ENCODE data around the gene IFT43.

Gene IFT43

GRCh38 chr14:75983019-75983358 is 2.6 kb upstream of the IFT43 start:
- no peaks in the 10 kb centered on the region for H3K9me3 Mint-ChIP-seq
- DNase-seq (ENCODE audit: low spot score in 2 of 2) (no peak), ATAC-seq (replicated peaks; ENCODE audit: extremely low read depth, poor library complexity, severe bottlenecking) (no peak)
- H3K4me3 Mint-ChIP-seq, result peak overlapping the region; percentile 73
- H3K27me3 Mint-ChIP-seq, result no peaks in the 10 kb centered on the region
- peaks cover 55% of the 10 kb centered on the region for H3K4me1 Mint-ChIP-seq
- H3K27ac Mint-ChIP-seq (ENCODE audit: low read depth), result peak overlapping the region; percentile 65
- peaks cover 13% of the 10 kb centered on the region for H3K36me3 Mint-ChIP-seq (ENCODE audit: insufficient read depth)

GRCh38 chr14:75984674-75985073 is 889 bp upstream of the IFT43 start:
- Mint-ChIP-seq H3K4me3 (no peak overlapping the region), H3K36me3 (ENCODE audit: insufficient read depth) (peaks cover 13% of the 10 kb centered on the region), H3K4me1 (peaks cover 38% of the 10 kb centered on the region), H3K9me3 (no peaks in the 10 kb centered on the region), H3K27ac (ENCODE audit: low read depth) (no peak overlapping the region), H3K27me3 (no peaks in the 10 kb centered on the region)
- DNase-seq (ENCODE audit: low spot score in 2 of 2) (no peak), ATAC-seq (replicated peaks; ENCODE audit: extremely low read depth, poor library complexity, severe bottlenecking) (no peak)

GRCh38 chr14:75986439-75986765 is 839 bp downstream of the IFT43 start:
- Mint-ChIP-seq H3K27ac (ENCODE audit: low read depth) (peak overlapping the region; percentile 87), H3K36me3 (ENCODE audit: insufficient read depth) (peaks cover 13% of the 10 kb centered on the region), H3K4me3 (peak overlapping the region; percentile 89), H3K27me3 (no peaks in the 10 kb centered on the region), H3K4me1 (peaks cover 24% of the 10 kb centered on the region), H3K9me3 (no peaks in the 10 kb centered on the region)
- ATAC-seq (replicated peaks; ENCODE audit: extremely low read depth, poor library complexity, severe bottlenecking) (no peak), DNase-seq (ENCODE audit: low spot score in 2 of 2) (no peak)

GRCh38 chr14:75987201-75987970 is 1.8 kb downstream of the IFT43 start:
- H3K4me1 Mint-ChIP-seq, result peaks cover 17% of the 10 kb centered on the region

GRCh38 chr14:75989134-75989533 is 3.6 kb downstream of the IFT43 start:
- Mint-ChIP-seq H3K4me1 (peaks cover 17% of the 10 kb centered on the region), H3K4me3 (no peak overlapping the region), H3K27me3 (no peaks in the 10 kb centered on the region), H3K36me3 (ENCODE audit: insufficient read depth) (peaks cover 7% of the 10 kb centered on the region), H3K27ac (ENCODE audit: low read depth) (no peak overlapping the region), H3K9me3 (no peaks in the 10 kb centered on the region)
- no peak for ATAC-seq (replicated peaks; ENCODE audit: extremely low read depth, poor library complexity, severe bottlenecking)
- no peak for DNase-seq (ENCODE audit: low spot score in 2 of 2)

More at GRCh38 chr14:75987201-75987970, 1.8 kb downstream of the IFT43 start:
- H3K9me3 Mint-ChIP-seq, result no peaks in the 10 kb centered on the region
- no peak overlapping the region for H3K27ac Mint-ChIP-seq (ENCODE audit: low read depth)
- no peak for ATAC-seq (replicated peaks; ENCODE audit: extremely low read depth, poor library complexity, severe bottlenecking)
- DNase-seq (ENCODE audit: low spot score in 2 of 2), result no peak
- peaks cover 11% of the 10 kb centered on the region for H3K36me3 Mint-ChIP-seq (ENCODE audit: insufficient read depth)
- H3K4me3 Mint-ChIP-seq, result peak overlapping the region; percentile 89
- no peaks in the 10 kb centered on the region for H3K27me3 Mint-ChIP-seq

GRCh38 chr14:75990297-75990696 is 4.7 kb downstream of the IFT43 start:
- ATAC-seq (replicated peaks; ENCODE audit: extremely low read depth, poor library complexity, severe bottlenecking), result no peak
- DNase-seq (ENCODE audit: low spot score in 2 of 2), result no peak
- no peak overlapping the region for H3K27ac Mint-ChIP-seq (ENCODE audit: low read depth)
- peaks cover 16% of the 10 kb centered on the region for H3K4me1 Mint-ChIP-seq
- H3K36me3 Mint-ChIP-seq (ENCODE audit: insufficient read depth), result peaks cover 7% of the 10 kb centered on the region
- H3K9me3 Mint-ChIP-seq, result no peaks in the 10 kb centered on the region
- no peaks in the 10 kb centered on the region for H3K27me3 Mint-ChIP-seq
- H3K4me3 Mint-ChIP-seq, result no peak overlapping the region

- no peak for ATAC-seq (replicated peaks; ENCODE audit: extremely low read depth, poor library complexity, severe bottlenecking)
- no peaks in the 10 kb centered on the region for H3K9me3 Mint-ChIP-seq
- DNase-seq (ENCODE audit: low spot score in 2 of 2), result no peak
- no peak overlapping the region for H3K27ac Mint-ChIP-seq (ENCODE audit: low read depth)
- H3K36me3 Mint-ChIP-seq (ENCODE audit: insufficient read depth), result no peaks in the 10 kb centered on the region
- no peak overlapping the region for H3K4me3 Mint-ChIP-seq
- H3K4me1 Mint-ChIP-seq, result peaks cover 1% of the 10 kb centered on the region
- H3K27me3 Mint-ChIP-seq, result no peaks in the 10 kb centered on the region
Observed at GRCh38 chr14:75991753-75992152, 6.2 kb downstream of the IFT43 start.

- no peaks in the 10 kb centered on the region for H3K9me3 Mint-ChIP-seq
- H3K36me3 Mint-ChIP-seq (ENCODE audit: insufficient read depth), result peaks cover 4% of the 10 kb centered on the region
- no peaks in the 10 kb centered on the region for H3K27me3 Mint-ChIP-seq
- DNase-seq (ENCODE audit: low spot score in 2 of 2) (no peak), ATAC-seq (replicated peaks; ENCODE audit: extremely low read depth, poor library complexity, severe bottlenecking) (no peak)
- H3K27ac Mint-ChIP-seq (ENCODE audit: low read depth), result no peak overlapping the region
- no peak overlapping the region for H3K4me3 Mint-ChIP-seq
- H3K4me1 Mint-ChIP-seq, result no peaks in the 10 kb centered on the region
Observed at GRCh38 chr14:75993567-75994041, 8.0 kb downstream of the IFT43 start.

GRCh38 chr14:75995372-75996041 is 9.9 kb downstream of the IFT43 start:
- no peaks in the 10 kb centered on the region for H3K9me3 Mint-ChIP-seq
- no peaks in the 10 kb centered on the region for H3K27me3 Mint-ChIP-seq
- H3K36me3 Mint-ChIP-seq (ENCODE audit: insufficient read depth), result peaks cover 6% of the 10 kb centered on the region
- H3K4me1 Mint-ChIP-seq, result no peaks in the 10 kb centered on the region
- DNase-seq (ENCODE audit: low spot score in 2 of 2) (no peak), ATAC-seq (replicated peaks; ENCODE audit: extremely low read depth, poor library complexity, severe bottlenecking) (no peak)
- H3K27ac Mint-ChIP-seq (ENCODE audit: low read depth), result no peak overlapping the region
- no peak overlapping the region for H3K4me3 Mint-ChIP-seq

- Mint-ChIP-seq H3K27me3 (no peaks in the 10 kb centered on the region), H3K4me3 (no peak overlapping the region), H3K9me3 (no peaks in the 10 kb centered on the region), H3K27ac (ENCODE audit: low read depth) (no peak overlapping the region), H3K4me1 (no peaks in the 10 kb centered on the region), H3K36me3 (ENCODE audit: insufficient read depth) (peaks cover 6% of the 10 kb centered on the region)
- DNase-seq (ENCODE audit: low spot score in 2 of 2), result no peak
- no peak for ATAC-seq (replicated peaks; ENCODE audit: extremely low read depth, poor library complexity, severe bottlenecking)
Observed at GRCh38 chr14:75996488-75996887, 10.9 kb downstream of the IFT43 start.

- H3K4me1 Mint-ChIP-seq, result no peaks in the 10 kb centered on the region
- DNase-seq (ENCODE audit: low spot score in 2 of 2) (no peak), ATAC-seq (replicated peaks; ENCODE audit: extremely low read depth, poor library complexity, severe bottlenecking) (no peak)
- H3K36me3 Mint-ChIP-seq (ENCODE audit: insufficient read depth), result peaks cover 8% of the 10 kb centered on the region
- H3K27ac Mint-ChIP-seq (ENCODE audit: low read depth), result no peak overlapping the region
- H3K4me3 Mint-ChIP-seq, result no peak overlapping the region
- peaks cover 7% of the 10 kb centered on the region for H3K9me3 Mint-ChIP-seq
- H3K27me3 Mint-ChIP-seq, result no peaks in the 10 kb centered on the region
Observed at GRCh38 chr14:75999511-76000190, 14.1 kb downstream of the IFT43 start.

- H3K4me3 Mint-ChIP-seq, result no peak overlapping the region
- H3K27ac Mint-ChIP-seq (ENCODE audit: low read depth), result no peak overlapping the region
- peaks cover 11% of the 10 kb centered on the region for H3K9me3 Mint-ChIP-seq
- H3K4me1 Mint-ChIP-seq, result no peaks in the 10 kb centered on the region
- DNase-seq (ENCODE audit: low spot score in 2 of 2), result no peak
- H3K27me3 Mint-ChIP-seq, result no peaks in the 10 kb centered on the region
- ATAC-seq (replicated peaks; ENCODE audit: extremely low read depth, poor library complexity, severe bottlenecking), result no peak
- H3K36me3 Mint-ChIP-seq (ENCODE audit: insufficient read depth), result peaks cover 9% of the 10 kb centered on the region
Observed at GRCh38 chr14:76002383-76002782, 16.8 kb downstream of the IFT43 start.

- Mint-ChIP-seq H3K36me3 (ENCODE audit: insufficient read depth) (peaks cover 6% of the 10 kb centered on the region), H3K27me3 (no peaks in the 10 kb centered on the region), H3K27ac (ENCODE audit: low read depth) (no peak overlapping the region), H3K4me1 (no peaks in the 10 kb centered on the region), H3K9me3 (peaks cover 11% of the 10 kb centered on the region), H3K4me3 (no peak overlapping the region)
- DNase-seq (ENCODE audit: low spot score in 2 of 2), result no peak
- no peak for ATAC-seq (replicated peaks; ENCODE audit: extremely low read depth, poor library complexity, severe bottlenecking)
Observed at GRCh38 chr14:76006253-76006652, 20.7 kb downstream of the IFT43 start.

Data from central memory CD8-positive, alpha-beta T cell (primary cell).